Measurements from ENCODE around the gene NUDCD3.

Gene NUDCD3

DNA sequence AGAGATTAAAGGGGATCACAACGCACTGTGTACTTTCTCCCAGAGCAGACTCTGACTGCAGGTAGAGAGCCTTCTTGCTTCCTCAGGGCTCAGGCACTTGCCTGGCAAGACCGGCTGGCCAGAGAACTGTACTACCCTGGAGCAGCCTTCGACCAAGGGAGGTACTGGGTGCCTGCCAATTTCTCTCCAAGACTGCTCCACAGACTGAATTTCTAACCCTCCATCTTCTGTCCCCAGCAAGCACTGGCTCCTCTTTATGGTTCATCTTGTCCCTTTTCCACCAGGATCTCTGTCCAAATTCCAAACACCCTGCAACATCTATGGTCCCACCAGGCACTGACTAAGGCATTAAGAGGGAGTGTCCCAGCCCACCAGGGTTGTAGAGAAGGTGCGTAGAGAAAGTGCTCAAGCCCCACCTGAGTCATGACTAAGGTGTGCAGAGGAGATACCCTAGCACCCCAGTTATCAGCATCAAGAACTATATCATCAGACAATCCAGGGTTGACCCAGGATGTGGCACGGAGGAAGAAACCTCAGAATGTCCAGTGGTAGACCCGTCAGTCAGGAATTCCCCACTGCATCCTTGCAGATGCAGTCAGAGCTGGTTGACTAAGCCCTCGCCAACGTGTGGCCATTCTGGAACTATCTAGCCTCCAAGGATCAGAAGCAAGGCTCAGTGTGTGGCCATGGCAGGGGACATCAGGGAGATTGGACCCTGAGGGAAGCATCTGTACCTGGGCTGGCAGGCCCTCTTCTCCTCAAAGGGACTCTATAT is 104.1 kb downstream of the NUDCD3 start:
- FAIRE-seq (no peak), DNase-seq (ENCODE audit: insufficient read length, low spot score) (no peak)

GRCh38 chr7:44385434-44386138 is 104.9 kb downstream of the NUDCD3 start:
- FAIRE-seq (no peak), DNase-seq (ENCODE audit: insufficient read length, low spot score) (no peak)

DNA sequence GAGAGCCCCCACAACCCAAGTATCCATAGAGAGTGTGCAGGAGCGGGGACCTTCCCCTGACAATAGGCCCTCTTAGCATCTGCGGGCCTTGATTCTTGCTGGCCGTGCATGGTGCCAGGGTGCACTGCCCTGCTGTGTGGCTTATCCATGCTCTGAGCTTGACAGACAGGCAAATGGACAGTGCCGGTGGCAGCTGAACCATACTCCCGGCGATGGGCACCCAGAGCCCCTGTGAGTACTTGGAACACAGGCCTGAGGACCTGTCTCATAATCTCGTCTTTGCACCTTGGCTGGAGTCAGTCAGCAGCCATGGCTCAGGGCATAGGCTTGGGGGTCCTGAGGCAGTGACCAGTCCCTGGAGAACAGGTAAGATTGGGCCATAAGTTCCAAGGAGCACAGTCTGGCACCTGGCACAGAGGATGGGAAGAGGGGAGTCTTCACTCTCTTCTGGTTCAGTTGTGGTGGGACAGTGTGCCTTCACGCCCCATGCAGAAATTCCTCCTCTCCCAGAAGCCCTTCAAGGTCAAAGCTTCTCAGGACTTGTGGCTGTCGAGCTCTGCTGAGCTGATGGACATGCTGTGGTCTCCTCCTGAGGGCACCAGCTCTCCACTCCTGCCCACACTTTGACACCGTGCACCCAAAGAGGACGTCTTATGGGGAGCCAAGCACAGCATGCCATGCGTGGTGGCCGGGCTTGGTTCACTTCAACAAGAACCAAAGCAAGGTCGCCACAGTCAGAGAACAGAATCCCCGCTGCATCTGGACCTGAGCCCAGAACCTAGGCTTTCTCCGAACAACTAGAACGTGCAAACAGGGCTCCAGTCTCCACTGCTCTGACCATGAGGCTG is 105.6 kb downstream of the NUDCD3 start:
- DNase-seq (ENCODE audit: insufficient read length, low spot score) (no peak), FAIRE-seq (peak; percentile 46)

DNA sequence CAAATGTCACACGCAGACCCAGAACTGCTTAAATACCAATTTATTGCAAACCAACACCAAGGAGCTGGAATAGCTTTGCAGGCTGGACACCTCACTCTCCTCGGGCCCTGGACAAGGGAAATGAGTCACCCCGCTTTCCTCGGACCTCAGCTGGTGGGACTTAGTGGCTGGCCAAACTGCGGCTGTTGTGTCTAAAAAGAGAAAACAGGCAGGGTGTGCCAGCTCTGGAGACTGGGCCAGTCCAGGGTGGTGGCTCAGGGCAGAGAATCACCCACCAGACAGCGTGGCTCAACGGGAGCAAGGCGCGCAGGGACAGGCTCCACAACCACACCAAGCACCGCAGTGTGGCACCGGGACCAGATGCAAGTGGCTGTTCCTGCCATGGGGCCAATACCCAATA is 106.9 kb downstream of the NUDCD3 start:
- peak; percentile 72 for FAIRE-seq
- peak; percentile 39 for DNase-seq (ENCODE audit: insufficient read length, low spot score)

DNA sequence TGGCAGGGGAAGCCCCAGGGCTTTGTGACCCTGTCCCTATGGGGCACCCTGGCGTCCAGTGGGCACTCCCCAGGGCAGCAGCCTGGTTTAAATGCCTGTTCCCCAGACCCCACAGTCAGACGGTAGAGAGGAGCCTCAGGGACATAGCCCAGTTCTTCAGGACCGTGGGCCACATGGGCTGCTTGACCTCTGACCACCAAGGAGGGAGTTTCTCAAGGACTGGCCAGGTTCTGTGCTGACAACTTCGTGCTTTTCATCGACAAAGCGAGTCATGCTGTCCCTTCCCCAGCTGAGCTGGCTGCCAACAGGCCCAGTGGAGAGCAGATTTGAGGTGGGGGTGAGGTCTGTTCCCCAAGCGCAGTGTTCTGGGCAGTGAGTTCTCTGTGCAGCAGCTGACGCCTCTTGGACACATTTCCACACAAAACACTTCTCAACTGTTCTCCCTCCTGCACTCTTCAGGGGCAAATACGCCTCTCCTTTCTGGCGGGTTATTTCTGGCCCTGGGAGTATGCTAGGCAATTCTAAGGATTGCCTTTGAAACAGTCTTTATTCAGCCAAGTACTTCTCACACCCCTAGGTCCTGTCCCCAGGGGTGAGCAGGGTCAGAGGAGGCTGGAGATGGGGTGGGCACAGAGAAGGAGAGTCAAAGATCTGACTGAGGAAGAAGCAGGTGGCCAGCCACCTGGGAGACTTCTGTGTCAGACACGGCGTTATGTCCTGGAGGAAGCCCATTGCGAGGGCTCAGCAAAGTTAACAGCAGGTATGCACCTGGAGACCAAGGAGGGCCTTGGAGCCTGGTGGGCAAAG is 107.8 kb downstream of the NUDCD3 start:
- FAIRE-seq, result no peak
- DNase-seq (ENCODE audit: insufficient read length, low spot score), result no peak

DNA sequence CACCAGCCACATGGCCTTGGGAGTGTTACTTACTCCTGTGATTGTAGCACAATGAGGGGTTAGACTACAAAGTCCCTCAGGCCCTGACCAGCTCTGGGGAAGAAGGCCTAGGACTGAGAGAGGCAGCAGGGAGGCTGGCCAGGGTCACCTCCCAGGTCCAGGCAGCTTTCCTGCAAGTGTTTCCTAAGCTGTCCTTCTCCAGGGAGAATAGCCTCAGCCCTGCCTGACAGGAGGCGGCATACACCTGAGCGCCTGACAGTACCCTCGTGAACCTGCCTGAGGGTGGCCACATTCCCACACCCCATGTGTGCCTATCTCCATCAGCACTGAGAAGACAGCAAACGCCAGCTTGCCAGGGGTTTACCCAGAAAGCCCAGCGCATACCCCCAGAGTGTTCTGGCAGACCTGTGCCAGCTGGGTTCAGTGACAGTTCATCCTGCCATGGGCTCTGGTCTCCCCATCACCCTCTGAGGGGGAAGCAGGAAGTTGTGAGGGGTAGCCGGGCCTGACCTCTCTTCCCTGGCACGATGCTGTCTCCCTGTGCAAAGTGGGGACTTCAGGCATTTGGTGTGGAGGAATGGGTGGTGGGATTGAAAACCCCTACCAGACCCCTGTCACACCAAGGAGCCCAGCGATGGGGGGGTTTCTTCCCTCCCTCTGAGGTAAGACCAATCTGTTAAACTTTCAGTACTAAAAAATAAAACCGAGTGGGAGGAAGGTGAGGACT is 108.8 kb downstream of the NUDCD3 start:
- FAIRE-seq, result no peak
- no peak for DNase-seq (ENCODE audit: insufficient read length, low spot score)

DNA sequence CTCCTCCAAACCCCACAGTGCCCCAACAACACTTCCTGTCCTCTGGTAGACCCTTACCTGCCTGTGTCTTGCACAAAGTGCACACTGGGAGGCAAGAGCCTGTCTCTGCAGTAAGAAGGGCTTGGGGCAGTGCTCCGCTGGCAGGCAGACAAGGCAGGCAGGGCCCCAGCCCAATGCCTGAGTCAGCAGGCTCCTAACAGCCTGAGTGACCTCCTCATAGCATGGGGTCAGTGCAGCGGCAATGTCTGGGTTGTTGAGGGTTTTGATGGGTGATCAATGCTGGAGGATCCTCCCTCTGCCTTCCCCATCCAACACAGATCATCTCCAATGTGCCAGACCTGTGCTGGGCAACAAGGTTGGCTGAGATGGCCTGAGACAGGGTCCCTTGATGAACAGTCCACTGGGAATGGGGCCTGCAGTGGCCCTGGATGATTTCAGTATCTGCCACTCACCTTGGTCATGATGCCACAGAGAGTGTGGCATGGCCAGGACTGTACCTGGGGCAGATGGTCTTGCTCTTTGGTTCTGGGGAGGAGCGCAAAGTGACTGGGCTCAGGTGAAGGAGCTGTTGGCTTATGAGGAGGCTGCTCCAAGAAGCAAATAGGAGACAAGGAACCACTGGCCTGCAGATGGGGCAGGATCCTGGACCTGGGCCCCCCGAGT is 109.5 kb downstream of the NUDCD3 start:
- DNase-seq (ENCODE audit: insufficient read length, low spot score) (no peak), FAIRE-seq (no peak)

DNA sequence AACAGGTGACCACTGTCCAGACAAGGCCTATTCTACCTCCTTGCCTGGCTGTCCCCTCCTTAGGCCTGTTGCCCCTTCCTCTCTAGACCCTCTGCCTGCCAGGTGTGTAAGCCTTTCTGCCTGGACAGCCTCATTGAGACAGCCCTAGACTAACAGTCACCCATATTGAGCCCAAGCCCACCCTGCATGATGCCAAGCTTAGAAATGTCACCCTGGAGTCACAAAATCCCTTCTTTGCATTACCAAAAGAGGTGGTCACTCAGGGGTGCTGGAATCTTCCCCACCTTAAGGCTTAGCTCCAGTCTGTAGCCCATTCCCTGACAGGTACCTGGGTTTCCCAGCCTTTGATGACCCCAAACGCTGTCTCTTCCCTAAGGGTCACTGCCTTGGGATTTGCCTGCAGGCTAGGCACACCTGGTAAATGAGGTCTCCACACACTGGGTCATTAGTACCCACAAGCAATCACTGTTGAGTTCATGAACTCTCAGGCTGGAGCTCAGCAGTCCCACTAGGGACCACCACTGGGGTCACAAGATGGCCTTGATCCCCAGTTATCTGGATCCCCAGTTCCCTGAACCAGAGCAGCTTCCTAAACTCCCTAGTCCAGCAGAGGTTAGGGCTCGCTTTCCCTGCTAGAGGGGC is 110.1 kb downstream of the NUDCD3 start:
- FAIRE-seq, result no peak
- DNase-seq (ENCODE audit: insufficient read length, low spot score), result no peak

- DNase-seq (ENCODE audit: insufficient read length, low spot score), result no peak
- peak; percentile 28 for FAIRE-seq
Measured at GRCh38 chr7:44379366-44380188, 110.9 kb downstream of the NUDCD3 start.

GRCh38 chr7:44378744-44379143 is 111.7 kb downstream of the NUDCD3 start:
- DNase-seq (ENCODE audit: insufficient read length, low spot score) (peak; percentile 81), FAIRE-seq (peak; percentile 89)

- FAIRE-seq, result no peak
Measured at GRCh38 chr7:44377681-44378421, 112.6 kb downstream of the NUDCD3 start.

DNA sequence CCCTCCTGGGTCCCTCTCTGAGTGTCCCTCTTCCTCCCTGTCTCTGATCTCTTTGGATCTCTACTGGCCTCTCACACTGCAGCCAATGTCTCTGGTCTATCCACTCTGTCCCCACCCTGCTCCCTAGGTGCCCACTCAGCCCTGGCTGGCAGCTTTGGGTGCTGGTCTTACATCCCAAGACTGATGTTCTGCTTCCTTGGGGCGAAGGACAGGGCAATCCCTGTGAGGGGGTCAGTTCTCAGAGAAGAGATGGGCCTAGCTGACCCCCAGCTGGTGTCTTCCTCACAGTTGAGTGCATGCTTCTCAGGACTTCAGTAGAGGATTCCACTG is 113.4 kb downstream of the NUDCD3 start:
- FAIRE-seq (no peak), DNase-seq (ENCODE audit: insufficient read length, low spot score) (no peak)

More at GRCh38 chr7:44377681-44378421, 112.6 kb downstream of the NUDCD3 start:
- DNase-seq (ENCODE audit: insufficient read length, low spot score), result no peak

DNA sequence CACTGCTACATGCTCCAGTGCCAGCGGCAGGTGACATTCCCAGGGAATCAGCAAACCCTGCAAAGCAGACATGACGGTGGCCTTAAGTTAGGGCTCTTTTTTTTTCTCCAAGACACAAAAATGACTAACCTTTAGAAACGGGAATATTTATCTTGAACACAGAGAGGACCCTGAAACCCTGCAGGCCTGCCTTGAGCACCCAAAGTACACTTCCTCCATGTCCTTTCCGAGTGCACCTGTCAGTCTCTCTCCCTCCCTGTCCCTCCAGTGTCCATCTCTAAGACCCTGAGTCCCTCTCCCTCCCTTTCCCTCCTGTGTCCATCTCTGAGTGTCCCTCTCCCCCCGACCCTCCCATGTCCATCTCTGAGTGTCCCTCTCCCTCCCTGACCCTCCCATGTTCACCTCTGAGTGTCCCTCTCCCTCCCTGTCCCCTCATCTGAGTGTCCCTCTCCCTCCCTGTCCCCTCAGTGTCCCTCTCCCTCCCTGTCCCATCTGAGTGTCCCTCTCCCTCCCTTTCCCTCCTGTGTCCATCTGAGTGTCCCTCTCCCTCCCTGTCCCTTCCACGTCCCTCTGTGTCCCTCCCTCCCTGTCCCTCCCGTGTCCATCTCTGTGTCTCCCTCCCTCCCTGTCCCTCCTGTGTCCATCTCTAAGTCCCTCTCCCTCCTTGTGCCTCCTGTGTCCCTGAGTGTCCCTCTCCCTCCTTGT is 113.9 kb downstream of the NUDCD3 start:
- FAIRE-seq, result no peak

DNA sequence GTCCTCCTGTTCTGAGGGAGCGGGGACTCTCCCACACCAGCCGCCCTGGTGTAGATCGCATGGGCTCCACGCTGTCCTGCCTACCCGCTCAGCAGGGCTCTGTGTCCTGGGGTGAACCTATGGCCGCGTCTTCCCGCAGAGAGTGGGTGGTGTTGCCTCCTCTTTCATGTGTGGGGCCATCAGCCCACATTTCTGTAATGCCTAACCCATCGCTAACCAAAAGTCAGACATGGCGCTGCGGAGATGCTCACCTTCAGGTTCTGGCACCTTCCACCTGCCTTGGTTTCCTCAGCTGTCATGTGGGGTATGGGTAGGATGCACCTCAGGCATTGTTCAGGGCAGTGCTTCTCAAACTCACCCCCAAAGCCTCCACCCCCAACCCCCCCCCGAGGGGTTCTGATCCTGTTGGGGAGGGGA is 114.5 kb downstream of the NUDCD3 start:
- no peak for FAIRE-seq
- DNase-seq (ENCODE audit: insufficient read length, low spot score), result no peak

More for the DNA sequence above, 113.9 kb downstream of the NUDCD3 start:
- no peak for DNase-seq (ENCODE audit: insufficient read length, low spot score)

GRCh38 chr7:44375236-44375699 is 115.2 kb downstream of the NUDCD3 start:
- DNase-seq (ENCODE audit: insufficient read length, low spot score) (no peak), FAIRE-seq (no peak)

DNA sequence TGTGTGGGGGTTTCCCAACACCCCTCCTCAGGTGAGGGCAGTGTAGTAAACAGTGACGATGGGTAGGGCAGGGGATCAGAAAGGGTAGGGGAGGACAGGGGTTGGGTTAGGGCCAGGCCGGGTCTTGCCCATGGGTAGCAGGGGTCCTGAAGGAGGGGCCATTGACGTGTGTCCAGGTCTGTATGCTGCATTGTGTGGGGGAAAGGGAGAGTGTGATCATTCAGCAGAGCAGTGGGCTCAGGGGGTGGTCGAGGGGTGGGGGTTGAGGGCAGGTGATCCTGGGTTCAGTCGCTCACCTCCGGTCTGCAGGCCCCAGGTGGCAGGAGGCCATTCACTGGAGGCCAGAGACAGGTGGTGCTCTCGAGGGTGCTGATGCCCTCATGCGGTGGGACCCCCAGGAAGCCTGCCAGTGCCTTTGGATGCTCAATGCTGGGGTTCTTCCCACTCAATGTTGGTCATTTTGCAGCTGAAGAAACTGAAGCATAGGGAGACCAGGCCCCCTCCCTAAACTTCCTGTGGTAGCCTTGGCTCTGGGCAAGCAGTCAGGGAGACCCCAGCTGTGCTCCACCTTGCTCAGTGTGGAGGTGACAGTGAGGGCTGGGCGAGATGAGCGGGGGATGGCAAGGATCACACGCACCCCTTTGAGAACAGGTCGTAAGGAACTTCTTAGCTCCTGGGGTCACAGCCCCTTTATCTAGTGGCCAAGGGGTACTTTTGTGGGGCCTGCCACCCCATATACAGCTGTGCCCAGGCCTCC is 116.3 kb downstream of the NUDCD3 start:
- DNase-seq (ENCODE audit: insufficient read length, low spot score) (no peak), FAIRE-seq (no peak)

Data from HTR-8/SVneo (cell line).